NT2/D1 (cell line): ENCODE data around the gene TSPAN14.
"Not testable (repeated sequence)": the region's sequence is repeated elsewhere in the genome, so short reads cannot be mapped to it uniquely, and the experiment has no call there.

ENCODE experiments used
- DNase-seq: peaks from one replicate; pipeline ENCODE4 v3.0.0-alpha.2; 2011; ENCODE audit warnings: low read depth, low spot score
- H3K27me3 ChIP-seq: 2 replicates; pipeline ENCODE4 v1.6.0; 2011; ENCODE audit warnings: mild to moderate bottlenecking; ENCODE audit not compliant: insufficient read length, insufficient read depth
- H3K36me3 ChIP-seq: 2 replicates; pipeline ENCODE4 v1.6.1; 2011; ENCODE audit warnings: mild to moderate bottlenecking, low read length, mixed read lengths; ENCODE audit not compliant: insufficient read depth, insufficient read length
- H3K4me1 ChIP-seq: 2 replicates; pipeline ENCODE4 v1.5.1; 2011; ENCODE audit not compliant: insufficient read depth, insufficient read length
- H3K4me3 ChIP-seq: 2 replicates; pipeline ENCODE4 v1.5.1; 2011; ENCODE audit warnings: low read depth; ENCODE audit not compliant: insufficient read length
- H3K9ac ChIP-seq: 2 replicates; pipeline ENCODE4 v1.6.0; 2011; ENCODE audit warnings: low read depth; ENCODE audit not compliant: insufficient read length
- H3K9me3 ChIP-seq: 2 replicates; pipeline ENCODE4 v1.5.1; 2011; ENCODE audit warnings: mild to moderate bottlenecking, low read length; ENCODE audit not compliant: insufficient read depth
- SUZ12 ChIP-seq: IDR thresholded peaks from 2 replicates; pipeline ENCODE4 v1.6.1; 2011; ENCODE audit not compliant: insufficient read length, insufficient read depth; ENCODE audit errors: extremely low read depth
- YY1 ChIP-seq: IDR thresholded peaks from 2 replicates; pipeline ENCODE4 v1.6.1; 2011; ENCODE audit not compliant: insufficient read length, insufficient read depth
- ZNF274 ChIP-seq: IDR thresholded peaks from 2 replicates; pipeline ENCODE4 v1.6.1; 2011; ENCODE audit warnings: mild to moderate bottlenecking, low read depth, low read length

The TSPAN14 gene

GRCh38 chr10:80530251-80530650 is 76.1 kb downstream of the TSPAN14 start:
- DNase-seq: no peak
- no peak overlapping the region for H3K4me3 ChIP-seq
- no peaks in the 10 kb centered on the region for H3K27me3 ChIP-seq

GRCh38 chr10:80530816-80531215 is 76.7 kb downstream of the TSPAN14 start:
- Histone ChIP-seq H3K27me3 (no peaks in the 10 kb centered on the region), H3K4me3 (no peak overlapping the region), H3K36me3 (no peaks in the 10 kb centered on the region), H3K9me3 (no peaks in the 10 kb centered on the region), H3K4me1 (no peaks in the 10 kb centered on the region), H3K9ac (no peak overlapping the region)
- no peak for DNase-seq
- TF ChIP-seq ZNF274 (no peak), SUZ12 (no peak), YY1 (no peak)

More at GRCh38 chr10:80530251-80530650, 76.1 kb downstream of the TSPAN14 start:
- no peaks in the 10 kb centered on the region for H3K9me3 ChIP-seq
- no peaks in the 10 kb centered on the region for H3K36me3 ChIP-seq
- no peaks in the 10 kb centered on the region for H3K4me1 ChIP-seq
- no peak overlapping the region for H3K9ac ChIP-seq
- no peak for TF ChIP-seq SUZ12
- no peak for TF ChIP-seq ZNF274

GRCh38 chr10:80532571-80532970 is 78.5 kb downstream of the TSPAN14 start:
- Histone ChIP-seq H3K36me3 (no peaks in the 10 kb centered on the region), H3K9me3 (no peaks in the 10 kb centered on the region), H3K4me3 (no peak overlapping the region), H3K9ac (no peak overlapping the region), H3K4me1 (no peaks in the 10 kb centered on the region), H3K27me3 (no peaks in the 10 kb centered on the region)
- DNase-seq: no peak
- TF ChIP-seq YY1 (no peak), SUZ12 (no peak), ZNF274 (no peak)

- not testable (repeated sequence) for H3K36me3 ChIP-seq, DNase-seq, H3K27me3 ChIP-seq, H3K4me3 ChIP-seq, H3K9ac ChIP-seq, H3K4me1 ChIP-seq, H3K9me3 ChIP-seq
These were observed 79.9 kb downstream of the TSPAN14 start for GRCh38 chr10:80534059-80534458.

- H3K4me3 ChIP-seq, H3K9ac ChIP-seq, H3K27me3 ChIP-seq, DNase-seq, H3K36me3 ChIP-seq, H3K9me3 ChIP-seq, H3K4me1 ChIP-seq: not testable (repeated sequence)
These were observed 80.5 kb downstream of the TSPAN14 start for GRCh38 chr10:80534646-80535045.

- no peaks in the 10 kb centered on the region for H3K27me3 ChIP-seq
- H3K4me3 ChIP-seq: no peak overlapping the region
- no peak overlapping the region for H3K9ac ChIP-seq
- no peaks in the 10 kb centered on the region for H3K9me3 ChIP-seq
- no peaks in the 10 kb centered on the region for H3K36me3 ChIP-seq
- no peak for DNase-seq
- TF ChIP-seq SUZ12 (no peak), YY1 (no peak)
- H3K4me1 ChIP-seq: no peaks in the 10 kb centered on the region
These were observed 81.7 kb downstream of the TSPAN14 start for GRCh38 chr10:80535671-80536360.

- H3K36me3 ChIP-seq: no peaks in the 10 kb centered on the region
- no peak for TF ChIP-seq SUZ12
- no peak for DNase-seq
- no peak overlapping the region for H3K4me3 ChIP-seq
- no peak overlapping the region for H3K9ac ChIP-seq
- H3K4me1 ChIP-seq: no peaks in the 10 kb centered on the region
- H3K27me3 ChIP-seq: no peaks in the 10 kb centered on the region
- no peaks in the 10 kb centered on the region for H3K9me3 ChIP-seq
These were observed 82.3 kb downstream of the TSPAN14 start for GRCh38 chr10:80536361-80536835.

- H3K9ac ChIP-seq: no peak overlapping the region
- H3K4me1 ChIP-seq: no peaks in the 10 kb centered on the region
- H3K9me3 ChIP-seq: no peaks in the 10 kb centered on the region
- H3K27me3 ChIP-seq: no peaks in the 10 kb centered on the region
- H3K36me3 ChIP-seq: no peaks in the 10 kb centered on the region
- no peak overlapping the region for H3K4me3 ChIP-seq
- TF ChIP-seq YY1 (no peak), ZNF274 (no peak), SUZ12 (no peak)
- DNase-seq: no peak
These were observed 83.1 kb downstream of the TSPAN14 start for GRCh38 chr10:80537086-80537735.
